Transverse colon (tissue), 3 donors: ENCODE results near the gene LRIG1.

Experiments used
- CTCF ChIP-seq, 5 experiments: fragments of 200-600 bp in 3 of 5; fragments of 450-650 bp in 2 of 5; sonication (generic) in 3 of 5; IDR thresholded peaks; 1 replicate in 2 of 5; 2 replicates in 3 of 5; pipeline ENCODE4 v1.5.1; 2016 to 2017; ENCODE audit warnings: antibody characterized with exemption in 5 of 5, inconsistent platforms in 3 of 5, mild to moderate bottlenecking in 2 of 5, moderate library complexity in 1 of 5
- EP300 ChIP-seq: sonication (generic); formaldehyde crosslinking; IDR thresholded peaks from one replicate; pipeline ENCODE4 v1.6.1; 2017; ENCODE audit warnings: antibody characterized with exemption, low read depth
- POLR2A ChIP-seq: fragments of 450-650 bp; IDR thresholded peaks from one replicate; pipeline ENCODE4 v1.6.1; 2016; ENCODE audit warnings: antibody characterized with exemption, mild to moderate bottlenecking, moderate library complexity

- TF ChIP-seq CTCF (IDR thresholded peaks at IDR 0.05) (no peak), POLR2A (no peak), EP300 (no peak)
These were observed 88.6 kb downstream of the LRIG1 start for GRCh38 chr3:66411961-66412887.
